OCI-LY3 (cell line): ENCODE results near the gene ERAS.
"Not testable (repeated sequence)": the region's sequence is repeated elsewhere in the genome, so short reads cannot be mapped to it uniquely, and the experiment has no call there.

Source experiments
- H2AFZ ChIP-seq: fragments of 200-600, 300-600 bp; shearing (Covaris generic); 2 replicates; pipeline ENCODE4 v1.6.0; 2014; ENCODE audit warnings: antibody characterized with exemption, low read depth, low read length
- H3K27ac ChIP-seq: fragments of 200-600, 300-600 bp; sonication (generic); 2 replicates; pipeline ENCODE4 v1.5.1; 2014; ENCODE audit warnings: mild to moderate bottlenecking, low read length, moderate library complexity, mixed read lengths
- H3K27me3 ChIP-seq: fragments of 200-600, 300-600 bp; sonication (generic); 2 replicates; pipeline ENCODE4 v1.6.1; 2014; ENCODE audit warnings: low read depth, low read length, mixed read lengths
- H3K36me3 ChIP-seq: fragments of 200-600, 300-600 bp; sonication (generic); replicated peaks from 2 replicates; pipeline ENCODE3; 2014; ENCODE audit warnings: low read depth, low read length, mixed read lengths
- H3K4me1 ChIP-seq: fragments of 300-600, 200-600 bp; sonication (generic); 2 replicates; pipeline ENCODE4 v1.6.1; 2014; ENCODE audit warnings: low read length, mixed read lengths
- H3K4me2 ChIP-seq: fragments of 200-600, 300-600 bp; sonication (generic); 2 replicates; pipeline ENCODE4 v1.6.1; 2014; ENCODE audit warnings: low read length, mixed read lengths
- H3K4me3 ChIP-seq: fragments of 300-600, 200-600 bp; sonication (generic); 2 replicates; pipeline ENCODE4 v1.5.1; 2014; ENCODE audit warnings: antibody characterized with exemption, mild to moderate bottlenecking, low read length, moderate library complexity
- H3K79me2 ChIP-seq: fragments of 300-600, 200-600 bp; shearing (Covaris generic); 2 replicates; pipeline ENCODE4 v1.6.1; 2014; ENCODE audit warnings: mild to moderate bottlenecking, low read length, mixed read lengths
- H3K9ac ChIP-seq: fragments of 300-600, 200-600 bp; shearing (Covaris generic); 2 replicates; pipeline ENCODE4 v1.6.0; 2014; ENCODE audit warnings: mild to moderate bottlenecking, low read length, moderate library complexity
- H3K9me3 ChIP-seq: fragments of 200-600, 300-600 bp; shearing (Covaris generic); 2 replicates; pipeline ENCODE4 v1.6.1; 2014; ENCODE audit warnings: low read length, mixed read lengths; ENCODE audit not compliant: insufficient read depth
- H4K20me1 ChIP-seq: fragments of 200-600, 300-600 bp; sonication (generic); 2 replicates; pipeline ENCODE4 v1.6.1; 2016; ENCODE audit warnings: low read length, mixed read lengths; ENCODE audit not compliant: insufficient read depth
- EZH2phosphoT487 ChIP-seq: fragments of 200-600 bp; shearing (Covaris generic); IDR thresholded peaks from 2 replicates; pipeline ENCODE4 v1.6.1; 2018; ENCODE audit warnings: antibody characterized with exemption, mixed run types, low read depth
- TF ChIP-seq, protein P1 (sequence below): fragments of 200-600, 300-600 bp; sonication (generic); IDR thresholded peaks from 2 replicates; pipeline ENCODE4 v1.5.1; 2014; ENCODE audit warnings: antibody characterized with exemption, low read length, low read depth

Gene ERAS

GRCh38 chrX:48818866-48819265, 7.4 kb upstream of the ERAS start:
- no peaks in the 10 kb centered on the region for H3K79me2 ChIP-seq
- no peak overlapping the region for H3K4me2 ChIP-seq
- H3K4me3 ChIP-seq = no peak overlapping the region
- H3K36me3 ChIP-seq = no peaks in the 10 kb centered on the region
- H3K4me1 ChIP-seq = no peaks in the 10 kb centered on the region
- H4K20me1 ChIP-seq = no peaks in the 10 kb centered on the region
- H2AFZ ChIP-seq = no peak overlapping the region
- no peak for TF ChIP-seq EZH2phosphoT487
- TF ChIP-seq, protein P1, sequence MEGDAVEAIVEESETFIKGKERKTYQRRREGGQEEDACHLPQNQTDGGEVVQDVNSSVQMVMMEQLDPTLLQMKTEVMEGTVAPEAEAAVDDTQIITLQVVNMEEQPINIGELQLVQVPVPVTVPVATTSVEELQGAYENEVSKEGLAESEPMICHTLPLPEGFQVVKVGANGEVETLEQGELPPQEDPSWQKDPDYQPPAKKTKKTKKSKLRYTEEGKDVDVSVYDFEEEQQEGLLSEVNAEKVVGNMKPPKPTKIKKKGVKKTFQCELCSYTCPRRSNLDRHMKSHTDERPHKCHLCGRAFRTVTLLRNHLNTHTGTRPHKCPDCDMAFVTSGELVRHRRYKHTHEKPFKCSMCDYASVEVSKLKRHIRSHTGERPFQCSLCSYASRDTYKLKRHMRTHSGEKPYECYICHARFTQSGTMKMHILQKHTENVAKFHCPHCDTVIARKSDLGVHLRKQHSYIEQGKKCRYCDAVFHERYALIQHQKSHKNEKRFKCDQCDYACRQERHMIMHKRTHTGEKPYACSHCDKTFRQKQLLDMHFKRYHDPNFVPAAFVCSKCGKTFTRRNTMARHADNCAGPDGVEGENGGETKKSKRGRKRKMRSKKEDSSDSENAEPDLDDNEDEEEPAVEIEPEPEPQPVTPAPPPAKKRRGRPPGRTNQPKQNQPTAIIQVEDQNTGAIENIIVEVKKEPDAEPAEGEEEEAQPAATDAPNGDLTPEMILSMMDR = no peak
- no peaks in the 10 kb centered on the region for H3K9me3 ChIP-seq
- H3K27me3 ChIP-seq = no peaks in the 10 kb centered on the region
- no peak overlapping the region for H3K9ac ChIP-seq
- H3K27ac ChIP-seq = no peak overlapping the region

DNA sequence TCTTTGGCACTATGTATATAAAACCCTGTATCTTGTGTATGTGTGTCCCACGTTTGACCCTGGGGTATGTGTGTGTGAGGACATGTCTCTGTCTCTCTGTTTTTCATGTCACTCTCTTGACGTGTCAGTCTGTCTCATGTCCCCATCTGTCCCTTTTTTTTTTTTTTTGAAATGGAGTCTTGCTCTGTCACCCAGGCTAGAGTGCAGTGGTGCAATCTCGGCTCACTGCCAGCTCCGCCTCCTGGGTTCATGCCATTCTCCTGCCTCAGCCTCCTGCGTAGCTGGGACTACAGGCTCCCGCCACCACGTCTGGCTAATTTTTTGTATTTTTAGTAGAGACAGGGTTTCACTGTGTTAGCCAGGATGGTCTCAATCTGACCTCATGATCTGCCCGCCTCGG, 6.9 kb upstream of the ERAS start:
- not testable (repeated sequence) for H3K27ac ChIP-seq, H3K4me2 ChIP-seq, H4K20me1 ChIP-seq, H3K9me3 ChIP-seq, H3K27me3 ChIP-seq, H3K9ac ChIP-seq, H3K4me3 ChIP-seq, H3K36me3 ChIP-seq, H2AFZ ChIP-seq, H3K79me2 ChIP-seq, H3K4me1 ChIP-seq

GRCh38 chrX:48823053-48823452, 3.3 kb upstream of the ERAS start:
- H3K36me3 ChIP-seq = no peaks in the 10 kb centered on the region
- H4K20me1 ChIP-seq = no peaks in the 10 kb centered on the region
- no peak overlapping the region for H3K4me2 ChIP-seq
- H3K4me3 ChIP-seq = no peak overlapping the region
- TF ChIP-seq EZH2phosphoT487 = no peak
- TF ChIP-seq, protein P1 = no peak
- H3K9ac ChIP-seq = no peak overlapping the region
- H3K9me3 ChIP-seq = no peaks in the 10 kb centered on the region
- no peaks in the 10 kb centered on the region for H3K27me3 ChIP-seq
- no peak overlapping the region for H2AFZ ChIP-seq
- no peaks in the 10 kb centered on the region for H3K79me2 ChIP-seq
- no peak overlapping the region for H3K27ac ChIP-seq
- H3K4me1 ChIP-seq = no peaks in the 10 kb centered on the region

GRCh38 chrX:48824066-48824465, 2.2 kb upstream of the ERAS start:
- H3K4me1 ChIP-seq = no peaks in the 10 kb centered on the region
- no peak overlapping the region for H3K9ac ChIP-seq
- H3K4me3 ChIP-seq = no peak overlapping the region
- no peaks in the 10 kb centered on the region for H3K79me2 ChIP-seq
- no peak for TF ChIP-seq EZH2phosphoT487
- TF ChIP-seq, protein P1 = no peak
- H3K9me3 ChIP-seq = no peaks in the 10 kb centered on the region
- H3K36me3 ChIP-seq = no peaks in the 10 kb centered on the region
- H3K4me2 ChIP-seq = no peak overlapping the region
- H2AFZ ChIP-seq = no peak overlapping the region
- H4K20me1 ChIP-seq = no peaks in the 10 kb centered on the region
- H3K27me3 ChIP-seq = no peaks in the 10 kb centered on the region
- no peak overlapping the region for H3K27ac ChIP-seq
